Measurements from ENCODE around the gene ADCY6.

ADCY6 gene

GRCh38 chr12:48815126-48816110 lies 26.5 kb upstream of the ADCY6 start:
- DNase-seq, result peak; percentile 91

DNA sequence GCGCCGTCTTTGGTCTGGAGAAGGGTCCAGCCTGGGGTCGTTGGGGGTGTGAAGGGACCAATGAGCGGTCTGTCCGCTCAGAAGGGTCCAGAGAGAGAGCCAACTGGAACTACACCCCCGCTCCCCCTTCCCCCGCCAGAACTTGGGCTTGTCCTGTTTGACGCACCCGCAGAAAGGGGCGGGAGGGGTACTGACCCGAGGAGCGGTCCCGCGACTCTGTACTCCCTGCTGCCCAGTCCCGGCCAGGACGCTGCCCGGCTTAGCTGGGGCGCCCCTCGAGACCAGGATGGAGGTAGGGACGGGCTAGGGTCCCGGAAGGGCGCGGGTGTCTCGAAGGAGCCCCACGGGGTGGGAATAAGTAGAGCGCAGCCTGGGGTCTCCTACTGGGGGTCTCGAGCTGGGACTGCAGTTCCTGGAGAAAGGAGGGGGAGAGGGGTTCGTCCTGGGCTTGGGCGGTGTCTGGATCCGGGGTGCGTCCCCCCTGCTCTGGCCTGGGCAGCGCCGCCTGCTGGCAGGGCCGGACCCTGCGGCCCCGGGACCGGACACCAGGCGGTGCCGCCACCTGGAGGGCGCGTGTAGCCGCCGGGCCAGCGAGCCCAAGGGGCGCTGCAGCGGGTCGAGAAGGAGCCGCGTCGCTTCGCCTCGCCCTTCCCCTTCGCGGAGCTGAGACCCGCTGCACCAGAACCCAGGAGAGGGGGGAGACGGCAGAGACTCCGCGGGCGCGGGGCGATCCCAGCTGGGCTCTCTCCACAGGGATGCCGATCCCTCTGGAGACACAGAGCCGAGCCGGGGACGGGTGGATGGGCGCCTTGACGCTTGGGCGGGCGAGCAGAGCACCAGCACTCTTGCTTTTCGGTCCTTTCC lies 25.6 kb upstream of the ADCY6 start:
- peak; percentile 81 for DNase-seq

DNA sequence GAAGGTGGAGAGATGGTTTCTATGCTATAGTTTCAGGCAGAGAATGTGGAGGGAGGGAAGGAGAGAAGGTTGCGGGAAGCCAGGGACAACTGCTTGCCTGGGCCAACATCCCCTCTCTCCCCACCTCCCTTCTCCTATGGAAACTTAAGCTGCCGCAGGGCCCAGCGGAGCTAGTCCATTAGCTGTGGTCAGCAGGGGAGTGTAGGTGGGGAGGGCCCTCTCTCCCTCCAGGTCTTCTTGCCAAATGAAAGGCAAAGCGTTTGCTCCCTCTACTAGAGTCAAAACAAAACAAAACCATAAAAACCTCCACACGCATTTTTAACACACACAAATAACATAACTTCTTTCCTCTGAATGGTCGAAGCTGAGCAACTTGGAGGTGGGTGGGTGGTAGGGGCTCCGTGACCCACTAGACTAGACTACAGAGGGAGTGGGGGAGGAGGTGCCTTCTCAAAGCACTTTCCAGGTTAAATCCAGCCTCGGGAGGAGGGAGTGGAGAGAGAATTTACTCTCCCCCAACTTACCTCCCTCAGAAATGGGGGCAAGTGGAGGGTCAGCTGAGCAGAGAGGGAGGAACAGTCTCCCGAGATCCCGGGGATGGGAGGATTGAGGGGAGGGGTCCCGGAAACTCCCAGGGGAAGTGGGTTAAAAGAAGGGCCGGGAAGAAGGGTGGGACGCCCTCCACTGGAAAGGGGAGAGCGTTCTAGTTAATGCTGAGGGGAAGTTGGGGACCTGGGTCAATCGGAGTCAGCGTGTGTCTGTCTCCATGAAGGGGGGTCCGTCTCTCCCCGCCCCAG lies 24.8 kb upstream of the ADCY6 start:
- no peak for DNase-seq

DNA sequence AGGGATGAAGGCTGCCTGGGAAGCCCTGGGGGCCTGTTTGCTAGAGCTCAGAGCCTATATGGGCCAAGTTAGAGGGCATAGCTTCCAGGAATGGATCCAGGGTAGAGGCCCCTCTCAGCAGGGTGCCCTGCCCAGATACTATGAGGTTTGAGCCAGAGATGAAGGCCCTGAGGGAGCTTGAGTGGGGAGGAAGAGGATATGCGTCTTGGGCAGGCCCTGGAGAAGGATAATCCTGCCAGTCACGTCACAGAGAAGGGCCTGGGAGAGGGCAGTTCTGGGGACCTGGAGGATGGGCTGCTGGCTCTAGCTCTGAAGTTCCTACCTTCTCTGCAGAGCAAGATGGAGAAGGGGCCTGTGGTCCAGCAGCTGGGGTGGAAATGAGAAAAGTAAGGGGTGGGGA lies 23.5 kb upstream of the ADCY6 start:
- no peak for DNase-seq

DNA sequence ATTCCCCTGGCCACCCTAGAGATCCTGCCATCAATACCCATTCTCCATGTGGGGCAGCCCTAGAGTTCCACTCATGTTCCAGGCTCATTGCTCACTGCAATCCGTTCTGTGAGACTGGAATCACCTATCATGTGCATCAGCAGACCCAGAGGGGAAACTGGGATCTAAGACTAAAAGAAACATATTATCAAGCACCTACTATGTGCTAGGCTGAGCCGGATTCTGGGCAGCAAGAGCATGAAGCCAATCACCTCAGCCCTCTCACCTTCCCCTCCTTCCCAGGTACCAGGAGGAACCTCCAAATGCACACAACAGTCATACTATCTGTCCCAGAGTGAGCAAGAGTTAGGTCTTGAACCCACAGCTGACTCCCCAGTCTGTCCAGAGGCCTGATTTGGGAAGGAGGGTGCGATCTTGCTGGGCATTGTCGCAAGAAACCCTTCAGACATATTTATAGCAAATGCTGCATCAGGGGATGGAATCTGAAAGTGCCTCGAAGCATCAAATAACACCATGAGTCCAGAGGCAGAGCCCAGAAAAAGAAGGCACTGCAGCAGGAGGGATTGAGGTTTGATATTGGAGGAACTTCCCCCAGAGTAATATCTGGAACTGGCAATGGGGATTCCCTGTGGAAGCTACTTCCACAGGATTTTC lies 22.7 kb upstream of the ADCY6 start:
- DNase-seq, result no peak

DNA sequence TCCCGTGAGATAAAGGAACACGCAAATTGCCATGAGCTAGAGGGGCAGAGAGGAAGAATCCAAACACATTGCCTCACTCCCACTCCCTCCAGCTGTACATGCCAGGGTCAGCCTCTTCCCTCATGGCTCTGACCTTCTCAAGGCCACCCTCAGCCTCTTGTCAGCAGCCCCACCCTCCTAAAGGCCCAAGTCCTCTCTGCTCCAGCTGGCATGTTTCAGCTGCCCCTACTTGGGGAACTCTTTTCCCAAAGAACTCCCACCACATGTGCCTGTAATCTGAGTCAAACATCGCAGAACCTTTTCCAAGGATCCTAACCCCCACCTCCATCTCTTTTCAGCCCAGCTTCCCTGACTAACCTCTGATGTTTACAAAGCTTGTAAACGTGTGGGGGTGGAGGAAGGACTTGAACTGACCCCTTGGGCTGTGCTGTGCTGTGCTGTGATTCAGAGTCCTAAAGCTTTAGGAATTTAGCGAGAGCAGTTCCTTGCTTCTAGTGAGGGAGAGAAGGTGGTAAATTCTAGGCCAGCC lies 22.1 kb upstream of the ADCY6 start:
- DNase-seq, result no peak

- DNase-seq, result no peak
These were observed 19.1 kb upstream of the ADCY6 start for GRCh38 chr12:48807981-48808380.

- DNase-seq, result no peak
These were observed 14.8 kb upstream of the ADCY6 start for GRCh38 chr12:48803675-48804074.

DNA sequence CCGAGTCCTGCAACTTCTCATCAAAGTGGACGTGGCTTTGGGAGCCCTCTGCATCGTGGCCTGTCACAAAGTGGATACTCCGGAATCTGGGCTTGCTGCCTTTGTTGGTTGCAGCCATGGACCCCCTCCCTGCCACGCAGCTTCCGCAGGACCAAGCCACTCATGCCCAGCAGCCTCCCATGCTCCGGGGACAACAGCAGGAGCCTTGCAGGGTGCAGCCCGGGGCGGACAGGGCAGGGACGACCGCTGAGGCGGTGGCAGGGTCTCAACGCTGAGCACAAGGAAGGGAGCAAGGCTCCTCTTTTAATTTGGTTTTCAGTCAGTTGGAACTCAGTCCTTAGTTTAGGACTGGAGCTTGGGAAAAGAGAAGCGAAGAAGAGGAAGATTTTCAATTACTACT lies 12.1 kb upstream of the ADCY6 start:
- DNase-seq, result no peak

- no peak for DNase-seq
These were observed 11.6 kb upstream of the ADCY6 start for GRCh38 chr12:48800457-48800856.

DNA sequence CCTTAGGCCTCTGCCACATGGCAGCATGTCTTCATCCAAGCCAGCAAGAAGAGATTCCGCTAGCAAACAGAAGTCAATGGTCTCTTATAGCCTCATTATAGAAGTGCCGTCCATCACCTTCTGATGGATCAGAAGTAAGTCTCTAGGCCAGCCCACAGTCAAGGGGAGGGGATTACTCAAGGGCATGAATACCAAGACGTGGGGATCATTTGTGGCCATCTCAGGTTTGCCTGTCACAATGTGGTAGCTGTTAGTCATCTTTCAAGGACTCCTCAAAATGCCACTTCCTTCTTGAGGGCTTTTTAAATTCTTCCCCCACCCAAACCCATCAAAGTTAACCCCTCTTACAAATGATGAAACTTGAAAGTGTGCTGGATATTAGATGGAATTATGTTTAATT lies 8.1 kb upstream of the ADCY6 start:
- DNase-seq, result no peak

DNA sequence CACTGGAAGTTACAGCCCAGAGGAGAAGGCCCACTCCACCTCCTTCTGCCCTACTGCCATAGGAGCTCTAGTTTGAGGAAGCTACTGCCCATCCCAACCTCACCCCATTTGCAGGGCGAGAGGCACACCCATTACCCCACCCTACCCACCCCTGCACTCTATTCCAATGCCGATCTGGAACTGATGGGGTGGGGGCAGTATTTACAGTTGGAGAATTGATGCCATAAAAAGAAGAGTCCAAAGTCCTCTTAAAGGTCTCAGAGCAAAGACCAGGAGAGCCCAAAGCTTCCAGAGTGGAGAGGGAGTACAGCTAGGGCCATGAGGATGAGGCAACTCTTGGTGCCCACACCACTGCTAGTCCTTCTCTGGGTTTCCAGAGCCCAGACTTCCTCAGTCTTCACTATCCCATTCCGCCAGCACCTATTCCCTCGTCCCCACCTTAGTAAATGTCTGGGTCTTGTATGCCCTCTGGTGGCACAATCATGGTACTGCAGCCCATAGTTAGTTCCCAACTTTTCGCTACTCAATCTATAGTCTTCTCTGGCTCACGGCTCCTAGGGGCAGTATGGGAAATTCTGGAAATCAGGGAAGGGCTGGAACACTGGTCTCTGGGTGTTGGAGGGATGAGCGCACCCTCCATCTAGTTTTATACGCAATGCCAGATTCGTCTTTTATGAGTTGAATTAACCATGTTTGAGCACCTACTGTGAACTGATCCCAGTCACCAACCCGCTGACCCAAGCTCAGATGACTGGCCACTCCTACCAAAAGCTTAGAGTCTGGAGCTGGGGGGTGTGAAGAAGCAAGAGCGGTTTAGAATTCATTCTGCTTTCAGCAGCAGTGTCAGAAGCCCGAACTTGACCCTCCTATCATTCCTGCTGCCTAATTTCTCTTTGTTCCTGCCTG lies 6.9 kb upstream of the ADCY6 start:
- peak; percentile 80 for DNase-seq

GRCh38 chr12:48794870-48795269 lies 6.0 kb upstream of the ADCY6 start:
- no peak for DNase-seq

GRCh38 chr12:48793696-48794095 lies 4.8 kb upstream of the ADCY6 start:
- no peak for DNase-seq

DNA sequence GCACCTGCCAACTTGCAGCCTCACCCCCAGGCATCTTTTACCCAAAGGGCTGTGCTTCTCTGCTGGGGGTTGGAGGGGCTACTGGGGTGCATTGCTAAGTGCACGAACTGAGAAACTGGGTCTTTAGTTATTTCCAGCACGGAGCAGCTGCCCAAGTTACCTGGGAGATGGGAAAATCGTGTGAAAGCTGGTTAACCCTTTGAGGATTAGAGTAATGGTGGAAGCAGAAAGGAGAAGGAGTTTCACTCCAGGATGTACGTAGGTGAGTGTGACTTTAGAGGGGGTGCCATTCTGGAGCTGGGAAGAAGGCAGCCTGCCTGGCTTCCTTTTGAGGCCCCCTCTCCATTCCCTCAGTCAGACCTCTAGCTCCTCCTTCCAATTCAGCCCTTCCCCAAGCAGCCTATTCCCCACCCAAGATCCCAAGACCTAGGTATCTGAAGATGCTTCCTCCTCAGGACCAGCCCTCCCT lies 1.0 kb upstream of the ADCY6 start:
- DNase-seq, result no peak

DNA sequence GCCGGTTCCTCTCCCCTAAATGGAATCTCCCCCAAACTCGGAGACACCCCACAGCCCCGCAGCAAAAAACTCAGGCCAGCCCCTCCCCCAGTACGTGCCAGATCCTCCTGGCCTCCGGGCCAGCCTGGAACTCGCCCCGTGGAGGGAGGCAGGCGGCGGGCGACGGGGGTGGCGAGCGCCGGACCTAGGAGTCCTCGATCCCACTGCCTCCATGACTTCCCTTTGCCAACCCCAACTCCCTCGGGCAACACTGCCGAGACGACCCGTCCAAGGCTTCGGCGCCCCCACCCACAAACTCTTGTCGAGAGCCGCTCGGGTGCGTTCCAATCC lies 400 bp downstream of the ADCY6 start:
- DNase-seq, result no peak

GRCh38 chr12:48787791-48788523 lies 932 bp downstream of the ADCY6 start:
- no peak for DNase-seq

DNA sequence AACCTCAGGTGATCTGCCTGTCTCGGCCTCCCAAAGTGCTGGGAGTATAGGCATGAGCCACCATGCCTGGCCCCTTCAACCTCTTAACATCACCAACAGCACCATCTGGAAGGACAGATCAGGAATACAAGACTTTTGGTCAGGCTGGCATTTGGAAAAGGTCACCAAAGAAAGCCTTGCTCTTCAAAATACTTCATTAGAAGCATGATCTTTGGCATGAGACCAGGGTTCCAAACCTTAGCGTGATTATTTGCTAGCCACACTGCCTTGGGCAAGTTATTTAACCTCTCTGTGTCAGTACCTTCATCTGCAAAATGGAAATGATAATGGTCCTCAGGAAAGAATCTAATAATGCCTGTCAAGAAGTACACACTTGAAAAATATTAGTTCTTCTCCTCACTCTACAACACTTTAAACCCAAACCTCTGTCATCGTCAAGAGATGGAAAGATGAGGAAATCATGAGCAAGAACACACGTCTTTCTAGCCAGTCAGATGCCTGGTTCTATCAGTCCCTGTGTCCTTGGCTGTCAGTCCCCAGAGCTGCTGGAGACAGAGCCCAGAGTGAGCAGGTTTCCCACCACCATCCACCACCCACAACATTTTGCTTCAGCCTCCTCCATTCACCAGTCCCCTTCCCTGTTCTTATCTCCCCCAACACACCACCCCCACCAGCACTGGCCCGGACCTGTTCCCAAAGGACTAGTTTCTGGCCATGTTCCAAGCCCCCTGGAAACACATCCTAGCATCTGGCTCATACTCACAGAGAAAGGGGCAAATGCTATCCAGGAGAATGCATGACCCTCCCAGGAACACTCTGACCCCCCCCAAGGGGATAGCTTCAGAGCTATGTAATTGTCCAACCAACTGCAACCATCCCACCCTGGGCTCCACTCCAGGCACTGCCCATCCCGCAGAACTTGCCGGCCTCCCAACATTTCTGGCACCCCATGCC lies 2.0 kb downstream of the ADCY6 start:
- DNase-seq, result no peak

- DNase-seq, result no peak
These were observed 5.5 kb downstream of the ADCY6 start for GRCh38 chr12:48783432-48783831.
